HL-60 (cell line): ENCODE measurements around the gene RALGPS2.

Experiments used
- POLR2AphosphoS5 ChIP-seq: IDR thresholded peaks from 2 replicates; pipeline ENCODE4 v1.6.1; 2012; ENCODE audit warnings: low read depth
- TF ChIP-seq, protein P1 (sequence below): IDR thresholded peaks from one replicate; pipeline ENCODE4 v1.5.1; 2011; ENCODE audit warnings: low read length, control low read depth, inconsistent platforms; ENCODE audit not compliant: insufficient read depth
- TF ChIP-seq, protein P2 (sequence below): IDR thresholded peaks from 2 replicates; pipeline ENCODE4 v1.6.1; 2012; ENCODE audit warnings: low read depth; ENCODE audit not compliant: insufficient replicate concordance

DNA sequence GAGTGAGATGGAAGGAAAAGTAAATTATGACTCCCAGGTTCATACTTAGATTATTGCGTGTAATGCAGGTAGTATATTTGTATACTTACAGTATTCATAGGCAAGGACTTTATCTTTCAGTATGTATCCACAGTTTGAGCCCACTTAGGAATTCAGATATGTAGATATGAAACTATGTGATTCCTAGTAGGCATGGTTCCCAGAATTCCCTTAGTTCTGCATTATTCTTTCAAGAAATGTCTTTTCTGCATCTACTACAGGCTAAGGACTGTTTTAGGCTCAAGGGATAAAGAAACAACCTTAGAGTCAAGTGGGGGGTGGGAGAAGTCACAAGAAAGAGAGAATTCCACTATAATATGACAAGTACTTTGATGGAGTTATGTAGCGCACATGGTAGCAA lies 132.1 kb downstream of the RALGPS2 start:
- TF ChIP-seq, protein P1, sequence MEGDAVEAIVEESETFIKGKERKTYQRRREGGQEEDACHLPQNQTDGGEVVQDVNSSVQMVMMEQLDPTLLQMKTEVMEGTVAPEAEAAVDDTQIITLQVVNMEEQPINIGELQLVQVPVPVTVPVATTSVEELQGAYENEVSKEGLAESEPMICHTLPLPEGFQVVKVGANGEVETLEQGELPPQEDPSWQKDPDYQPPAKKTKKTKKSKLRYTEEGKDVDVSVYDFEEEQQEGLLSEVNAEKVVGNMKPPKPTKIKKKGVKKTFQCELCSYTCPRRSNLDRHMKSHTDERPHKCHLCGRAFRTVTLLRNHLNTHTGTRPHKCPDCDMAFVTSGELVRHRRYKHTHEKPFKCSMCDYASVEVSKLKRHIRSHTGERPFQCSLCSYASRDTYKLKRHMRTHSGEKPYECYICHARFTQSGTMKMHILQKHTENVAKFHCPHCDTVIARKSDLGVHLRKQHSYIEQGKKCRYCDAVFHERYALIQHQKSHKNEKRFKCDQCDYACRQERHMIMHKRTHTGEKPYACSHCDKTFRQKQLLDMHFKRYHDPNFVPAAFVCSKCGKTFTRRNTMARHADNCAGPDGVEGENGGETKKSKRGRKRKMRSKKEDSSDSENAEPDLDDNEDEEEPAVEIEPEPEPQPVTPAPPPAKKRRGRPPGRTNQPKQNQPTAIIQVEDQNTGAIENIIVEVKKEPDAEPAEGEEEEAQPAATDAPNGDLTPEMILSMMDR, result no peak
- TF ChIP-seq, protein P2, sequence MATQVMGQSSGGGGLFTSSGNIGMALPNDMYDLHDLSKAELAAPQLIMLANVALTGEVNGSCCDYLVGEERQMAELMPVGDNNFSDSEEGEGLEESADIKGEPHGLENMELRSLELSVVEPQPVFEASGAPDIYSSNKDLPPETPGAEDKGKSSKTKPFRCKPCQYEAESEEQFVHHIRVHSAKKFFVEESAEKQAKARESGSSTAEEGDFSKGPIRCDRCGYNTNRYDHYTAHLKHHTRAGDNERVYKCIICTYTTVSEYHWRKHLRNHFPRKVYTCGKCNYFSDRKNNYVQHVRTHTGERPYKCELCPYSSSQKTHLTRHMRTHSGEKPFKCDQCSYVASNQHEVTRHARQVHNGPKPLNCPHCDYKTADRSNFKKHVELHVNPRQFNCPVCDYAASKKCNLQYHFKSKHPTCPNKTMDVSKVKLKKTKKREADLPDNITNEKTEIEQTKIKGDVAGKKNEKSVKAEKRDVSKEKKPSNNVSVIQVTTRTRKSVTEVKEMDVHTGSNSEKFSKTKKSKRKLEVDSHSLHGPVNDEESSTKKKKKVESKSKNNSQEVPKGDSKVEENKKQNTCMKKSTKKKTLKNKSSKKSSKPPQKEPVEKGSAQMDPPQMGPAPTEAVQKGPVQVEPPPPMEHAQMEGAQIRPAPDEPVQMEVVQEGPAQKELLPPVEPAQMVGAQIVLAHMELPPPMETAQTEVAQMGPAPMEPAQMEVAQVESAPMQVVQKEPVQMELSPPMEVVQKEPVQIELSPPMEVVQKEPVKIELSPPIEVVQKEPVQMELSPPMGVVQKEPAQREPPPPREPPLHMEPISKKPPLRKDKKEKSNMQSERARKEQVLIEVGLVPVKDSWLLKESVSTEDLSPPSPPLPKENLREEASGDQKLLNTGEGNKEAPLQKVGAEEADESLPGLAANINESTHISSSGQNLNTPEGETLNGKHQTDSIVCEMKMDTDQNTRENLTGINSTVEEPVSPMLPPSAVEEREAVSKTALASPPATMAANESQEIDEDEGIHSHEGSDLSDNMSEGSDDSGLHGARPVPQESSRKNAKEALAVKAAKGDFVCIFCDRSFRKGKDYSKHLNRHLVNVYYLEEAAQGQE, result no peak
- no peak for TF ChIP-seq POLR2AphosphoS5
